ENCODE results near the gene RHNO1.

DNA sequence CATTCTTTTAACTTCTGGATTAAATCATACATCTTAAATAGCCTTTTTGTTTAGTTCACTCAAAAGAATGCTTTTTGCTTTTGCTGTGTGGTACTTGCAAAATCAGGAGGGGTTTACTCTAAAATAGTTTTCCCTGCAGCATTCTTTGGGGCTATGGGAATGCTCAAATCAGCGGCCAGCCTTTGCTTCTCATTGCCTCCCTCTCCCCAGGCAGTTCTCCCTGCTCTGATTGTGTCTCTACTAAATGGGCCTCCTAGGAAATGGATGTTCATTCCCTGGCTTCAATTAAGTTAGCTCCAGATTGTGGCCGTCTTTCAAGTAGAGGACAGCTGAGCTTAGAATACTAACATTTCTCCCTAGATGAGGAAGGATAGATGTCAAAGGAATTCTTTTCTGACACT, 18.0 kb downstream of the RHNO1 start:
- no peak for TF ChIP-seq POLR2A (IDR thresholded peaks at IDR 0.05; ENCODE audit: insufficient read depth in 1 of 2, low read depth in 2 of 2, low read length in 2 of 2)
- TF ChIP-seq, protein P1, sequence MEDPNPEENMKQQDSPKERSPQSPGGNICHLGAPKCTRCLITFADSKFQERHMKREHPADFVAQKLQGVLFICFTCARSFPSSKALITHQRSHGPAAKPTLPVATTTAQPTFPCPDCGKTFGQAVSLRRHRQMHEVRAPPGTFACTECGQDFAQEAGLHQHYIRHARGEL (CRISPR knock-in tag; IDR thresholded peaks at IDR 0.05): no peak
- no peak for TF ChIP-seq EP300 (IDR thresholded peaks at IDR 0.05; ENCODE audit: low read depth in 2 of 2, low read length in 2 of 2)
- no peak for TF ChIP-seq EP300 (CRISPR knock-in tag; IDR thresholded peaks at IDR 0.05; ENCODE audit: borderline replicate concordance)
- TF ChIP-seq ZFP41 (CRISPR knock-in tag; IDR thresholded peaks at IDR 0.05; ENCODE audit: borderline replicate concordance): no peak
- no peak for TF ChIP-seq GFI1 (CRISPR knock-in tag; IDR thresholded peaks at IDR 0.05; ENCODE audit: borderline replicate concordance)
- no peak for TF ChIP-seq FOSL1 (CRISPR knock-in tag; IDR thresholded peaks at IDR 0.05; ENCODE audit: borderline replicate concordance)
- TF ChIP-seq CEBPB (IDR thresholded peaks at IDR 0.05; ENCODE audit: borderline replicate concordance, low read depth, low read length): no peak
- no peak for TF ChIP-seq NFE2L2 (IDR thresholded peaks at IDR 0.05; ENCODE audit: low read length)
